NCI-H345 treated with DMSO at 0.1 percent for 48 hours (cell line): ENCODE data around the gene OR2S2.
"Not testable (repeated sequence)": the region's sequence is repeated elsewhere in the genome, so short reads cannot be mapped to it uniquely, and the experiment has no call there.

Experiments
- DNase-seq: peaks from one replicate; lab custom pipeline; 2025; ENCODE audit not compliant: unreplicated experiment; lab: John Stamatoyannopoulos, UW

OR2S2 gene

GRCh38 chr9:35935261-35935660 lies 22.7 kb downstream of the OR2S2 start:
- DNase-seq: no peak

GRCh38 chr9:35934069-35934468 lies 23.9 kb downstream of the OR2S2 start:
- not testable (repeated sequence) for DNase-seq

- DNase-seq: no peak
Observed at GRCh38 chr9:35933550-35934067, 24.3 kb downstream of the OR2S2 start.

- no peak for DNase-seq
Observed at GRCh38 chr9:35932735-35933134, 25.2 kb downstream of the OR2S2 start.

- DNase-seq: no peak
Observed at GRCh38 chr9:35930989-35931388, 27.0 kb downstream of the OR2S2 start.

GRCh38 chr9:35930521-35930920 lies 27.4 kb downstream of the OR2S2 start:
- no peak for DNase-seq

GRCh38 chr9:35929453-35929718 lies 28.6 kb downstream of the OR2S2 start:
- DNase-seq: no peak

GRCh38 chr9:35928591-35929452 lies 29.1 kb downstream of the OR2S2 start:
- DNase-seq: no peak

GRCh38 chr9:35923927-35924763 lies 33.8 kb downstream of the OR2S2 start:
- no peak for DNase-seq

GRCh38 chr9:35923598-35923926 lies 34.4 kb downstream of the OR2S2 start:
- DNase-seq: no peak

GRCh38 chr9:35920051-35920620 lies 37.8 kb downstream of the OR2S2 start:
- no peak for DNase-seq

GRCh38 chr9:35919212-35920008 lies 38.5 kb downstream of the OR2S2 start:
- no peak for DNase-seq

GRCh38 chr9:35918780-35919179 lies 39.2 kb downstream of the OR2S2 start:
- no peak for DNase-seq

- DNase-seq: no peak
Observed at GRCh38 chr9:35917261-35917660, 40.7 kb downstream of the OR2S2 start.

- DNase-seq: no peak
Observed at GRCh38 chr9:35915681-35916294, 42.2 kb downstream of the OR2S2 start.

- DNase-seq: no peak
Observed at GRCh38 chr9:35914301-35914807, 43.6 kb downstream of the OR2S2 start.

- DNase-seq: not testable (repeated sequence)
Observed at GRCh38 chr9:35913429-35913828, 44.5 kb downstream of the OR2S2 start.

- DNase-seq: no peak
Observed at GRCh38 chr9:35912791-35913400, 45.1 kb downstream of the OR2S2 start.

GRCh38 chr9:35911690-35912089 lies 46.3 kb downstream of the OR2S2 start:
- DNase-seq: no peak
